ENCODE data around the gene TMA7.

TMA7 gene

GRCh38 chr3:48431224-48432029, 8.6 kb upstream of the TMA7 start:
- H3K4me3 ChIP-seq (ENCODE audit: low read depth, low read length), result no peak overlapping the region
- H3K36me3 ChIP-seq (ENCODE audit: control insufficient read depth, insufficient read depth, low read length), result no peaks in the 10 kb centered on the region
- no peak overlapping the region for H3K9ac ChIP-seq
- H3K4me2 ChIP-seq (ENCODE audit: low read length), result no peak overlapping the region
- no peak for TF ChIP-seq CTCF (IDR thresholded peaks at IDR 0.05)
- H3K27ac ChIP-seq, result peak overlapping the region; percentile 40
- H2AFZ ChIP-seq, result no peak overlapping the region
- peaks cover 11% of the 10 kb centered on the region for H3K79me2 ChIP-seq
- peaks cover 33% of the 10 kb centered on the region for H3K4me1 ChIP-seq
- no peaks in the 10 kb centered on the region for H3K27me3 ChIP-seq (ENCODE audit: control insufficient read depth, insufficient read depth, low read length)
- H3K9me3 ChIP-seq (ENCODE audit: control insufficient read depth, low read length), result no peaks in the 10 kb centered on the region

- H3K4me3 ChIP-seq (ENCODE audit: low read depth, low read length), result no peak overlapping the region
- no peak for TF ChIP-seq CTCF (IDR thresholded peaks at IDR 0.05)
- no peak overlapping the region for H3K27ac ChIP-seq
These were observed 7.4 kb upstream of the TMA7 start for GRCh38 chr3:48432411-48433371.

GRCh38 chr3:48433472-48434118, 6.5 kb upstream of the TMA7 start:
- H3K36me3 ChIP-seq (ENCODE audit: control insufficient read depth, insufficient read depth, low read length), result no peaks in the 10 kb centered on the region
- no peak overlapping the region for H3K4me3 ChIP-seq (ENCODE audit: low read depth, low read length)
- TF ChIP-seq CTCF (IDR thresholded peaks at IDR 0.05), result no peak
- peaks cover 14% of the 10 kb centered on the region for H3K4me1 ChIP-seq
- no peak overlapping the region for H3K4me2 ChIP-seq (ENCODE audit: low read length)
- no peak overlapping the region for H3K9ac ChIP-seq
- H3K79me2 ChIP-seq, result peaks cover 11% of the 10 kb centered on the region
- H3K27me3 ChIP-seq (ENCODE audit: control insufficient read depth, insufficient read depth, low read length), result no peaks in the 10 kb centered on the region
- H3K9me3 ChIP-seq (ENCODE audit: control insufficient read depth, low read length), result no peaks in the 10 kb centered on the region
- H3K27ac ChIP-seq, result no peak overlapping the region
- H2AFZ ChIP-seq, result no peak overlapping the region

More at GRCh38 chr3:48432411-48433371, 7.4 kb upstream of the TMA7 start:
- peaks cover 11% of the 10 kb centered on the region for H3K79me2 ChIP-seq
- H3K9ac ChIP-seq, result no peak overlapping the region
- no peaks in the 10 kb centered on the region for H3K36me3 ChIP-seq (ENCODE audit: control insufficient read depth, insufficient read depth, low read length)
- H3K27me3 ChIP-seq (ENCODE audit: control insufficient read depth, insufficient read depth, low read length), result no peaks in the 10 kb centered on the region
- H2AFZ ChIP-seq, result no peak overlapping the region
- H3K9me3 ChIP-seq (ENCODE audit: control insufficient read depth, low read length), result no peaks in the 10 kb centered on the region
- H3K4me1 ChIP-seq, result peaks cover 21% of the 10 kb centered on the region
- no peak overlapping the region for H3K4me2 ChIP-seq (ENCODE audit: low read length)

GRCh38 chr3:48434591-48435222, 5.3 kb upstream of the TMA7 start:
- no peak for TF ChIP-seq CTCF (IDR thresholded peaks at IDR 0.05)
- H3K9me3 ChIP-seq (ENCODE audit: control insufficient read depth, low read length), result no peaks in the 10 kb centered on the region
- peaks cover 21% of the 10 kb centered on the region for H3K4me1 ChIP-seq
- H2AFZ ChIP-seq, result no peak overlapping the region
- H3K4me3 ChIP-seq (ENCODE audit: low read depth, low read length), result no peak overlapping the region
- no peak overlapping the region for H3K9ac ChIP-seq
- no peak overlapping the region for H3K27ac ChIP-seq
- peaks cover 14% of the 10 kb centered on the region for H3K79me2 ChIP-seq
- no peaks in the 10 kb centered on the region for H3K27me3 ChIP-seq (ENCODE audit: control insufficient read depth, insufficient read depth, low read length)
- no peaks in the 10 kb centered on the region for H3K36me3 ChIP-seq (ENCODE audit: control insufficient read depth, insufficient read depth, low read length)
- H3K4me2 ChIP-seq (ENCODE audit: low read length), result no peak overlapping the region

All from parathyroid adenoma (tissue), 2 donors.